ENCODE results near the gene ERCC2. TPM values are rescaled to one million over a fixed set of nuclear protein-coding genes. Genes with fewer than 3 reads are reported as not detected.
"Not testable (repeated sequence)": the region's sequence is repeated elsewhere in the genome, so short reads cannot be mapped to it uniquely, and the experiment has no call there.

The ERCC2 gene
- total RNA-seq, 1 experiment from 2014 or later, result 27.8 TPM

- ChIA-PET POLR2A (interaction anchor here (0.6 to 0.9 kb wide), 2 partner anchors 60 to 1743 kb away, joined by 3 read pairs; no protein-coding TSS in a partner anchor), CTCF (interaction anchor here (0.6 to 1.3 kb wide), 6 partner anchors 16 to 96 kb away, joined by 3 to 5 read pairs (median 3); no protein-coding TSS in a partner anchor)
- no peak for TF ChIP-seq CTCF (IDR thresholded peaks at IDR 0.05; ENCODE audit: unreplicated experiment)
- Mint-ChIP-seq H3K9me3 (ENCODE audit: unreplicated experiment) (no peaks in the 10 kb centered on the region), H3K27me3 (ENCODE audit: insufficient read depth, unreplicated experiment) (no peaks in the 10 kb centered on the region), H3K36me3 (ENCODE audit: insufficient read depth, unreplicated experiment) (peaks cover 52% of the 10 kb centered on the region), H3K4me3 (ENCODE audit: unreplicated experiment) (no peak overlapping the region), H3K27ac (ENCODE audit: low read depth, unreplicated experiment) (no peak overlapping the region), H3K4me1 (ENCODE audit: insufficient read depth, unreplicated experiment) (peaks cover 11% of the 10 kb centered on the region)
- BruUV-seq (replicated peaks), result no TSS peak
- DNase-seq (ENCODE audit: unreplicated experiment), result no peak
- intact Hi-C loops (cut with micrococcal nuclease), result no loop called here
These were observed 39.2 kb upstream of the ERCC2 start for GRCh38 chr19:45409557-45409920.

- H3K36me3 Mint-ChIP-seq (ENCODE audit: insufficient read depth, unreplicated experiment), result peaks cover 46% of the 10 kb centered on the region
- H3K4me1 Mint-ChIP-seq (ENCODE audit: insufficient read depth, unreplicated experiment), result peaks cover 11% of the 10 kb centered on the region
- no peaks in the 10 kb centered on the region for H3K9me3 Mint-ChIP-seq (ENCODE audit: unreplicated experiment)
- TF ChIP-seq CTCF (IDR thresholded peaks at IDR 0.05; ENCODE audit: unreplicated experiment), result no peak
- H3K4me3 Mint-ChIP-seq (ENCODE audit: unreplicated experiment), result no peak overlapping the region
- DNase-seq (ENCODE audit: unreplicated experiment), result no peak
- intact Hi-C loops (cut with micrococcal nuclease), result no loop called here
- no peak overlapping the region for H3K27ac Mint-ChIP-seq (ENCODE audit: low read depth, unreplicated experiment)
- TSS peak; percentile 16 for BruUV-seq (replicated peaks)
- CTCF ChIA-PET, result interaction anchor here (0.6 to 1.3 kb wide), 6 partner anchors 16 to 97 kb away, joined by 3 to 5 read pairs (median 3); no protein-coding TSS in a partner anchor
- POLR2A ChIA-PET, result interaction anchor here (0.9 to 2.1 kb wide), 2 partner anchors 15 to 60 kb away, joined by 3 to 6 read pairs; partner anchors contain the start of gene ERCC1
- H3K27me3 Mint-ChIP-seq (ENCODE audit: insufficient read depth, unreplicated experiment), result no peaks in the 10 kb centered on the region
These were observed 38.6 kb upstream of the ERCC2 start for GRCh38 chr19:45408830-45409556.

GRCh38 chr19:45408121-45408520 is 37.7 kb upstream of the ERCC2 start:
- no TSS peak for BruUV-seq (replicated peaks)
- no peak for TF ChIP-seq CTCF (IDR thresholded peaks at IDR 0.05; ENCODE audit: unreplicated experiment)
- ChIA-PET CTCF (interaction anchor here (1.4 kb wide), 1 partner anchor 78 kb away, joined by 8 read pairs; no protein-coding TSS in a partner anchor), POLR2A (interaction anchor here (1.1 to 2.1 kb wide), 5 partner anchors 8 to 169 kb away, joined by 3 to 10 read pairs (median 6); partner anchors contain the start of gene ERCC1)
- intact Hi-C loops (cut with micrococcal nuclease), result no loop called here
- peak overlapping the region; percentile 96 for H3K4me3 Mint-ChIP-seq (ENCODE audit: unreplicated experiment)
- no peak overlapping the region for H3K27ac Mint-ChIP-seq (ENCODE audit: low read depth, unreplicated experiment)
- no peaks in the 10 kb centered on the region for H3K27me3 Mint-ChIP-seq (ENCODE audit: insufficient read depth, unreplicated experiment)
- no peaks in the 10 kb centered on the region for H3K9me3 Mint-ChIP-seq (ENCODE audit: unreplicated experiment)
- H3K36me3 Mint-ChIP-seq (ENCODE audit: insufficient read depth, unreplicated experiment), result peaks cover 38% of the 10 kb centered on the region
- H3K4me1 Mint-ChIP-seq (ENCODE audit: insufficient read depth, unreplicated experiment), result peaks cover 19% of the 10 kb centered on the region
- no peak for DNase-seq (ENCODE audit: unreplicated experiment)

- CTCF ChIA-PET, result interaction anchor here (0.8 to 1.4 kb wide), 2 partner anchors 32 to 78 kb away, joined by 3 to 8 read pairs; no protein-coding TSS in a partner anchor
- H3K27me3 Mint-ChIP-seq (ENCODE audit: insufficient read depth, unreplicated experiment); H3K27ac Mint-ChIP-seq (ENCODE audit: low read depth, unreplicated experiment); H3K9me3 Mint-ChIP-seq (ENCODE audit: unreplicated experiment); BruUV-seq (replicated peaks); DNase-seq (ENCODE audit: unreplicated experiment); intact Hi-C loops (cut with micrococcal nuclease): not testable (repeated sequence)
- H3K4me3 Mint-ChIP-seq (ENCODE audit: unreplicated experiment), result peak overlapping the region; percentile 96
- H3K36me3 Mint-ChIP-seq (ENCODE audit: insufficient read depth, unreplicated experiment), result peaks cover 32% of the 10 kb centered on the region
- H3K4me1 Mint-ChIP-seq (ENCODE audit: insufficient read depth, unreplicated experiment), result peaks cover 19% of the 10 kb centered on the region
- POLR2A ChIA-PET, result interaction anchor here (0.7 to 2.1 kb wide), 7 partner anchors 9 to 169 kb away, joined by 3 to 10 read pairs (median 5); partner anchors contain the start of gene ERCC1
These were observed 37.2 kb upstream of the ERCC2 start for GRCh38 chr19:45407585-45407984.

Data from MCF 10A (cell line).